Activated T-helper 1 cell treated with Interleukin-2 at 50 U/mL for 16 hours (primary cell): ENCODE results near the gene GIMAP8.
A peak's percentile ranks its signal among the peaks of the same experiment; 100 is the strongest.

ENCODE experiments used
- DNase-seq: peaks from one replicate; pipeline ENCODE4 v3.0.0-alpha.2; 2020; ENCODE audit warnings: low read depth

GIMAP8 gene

GRCh38 chr7:150411606-150412005 is 38.8 kb upstream of the GIMAP8 start:
- DNase-seq, result no peak

- DNase-seq, result no peak
Observed at GRCh38 chr7:150412016-150412415, 38.4 kb upstream of the GIMAP8 start.

GRCh38 chr7:150412518-150413488 is 37.6 kb upstream of the GIMAP8 start:
- no peak for DNase-seq

- DNase-seq, result no peak
Observed at GRCh38 chr7:150413640-150414081, 36.8 kb upstream of the GIMAP8 start.

GRCh38 chr7:150415161-150416153 is 35.0 kb upstream of the GIMAP8 start:
- DNase-seq, result no peak

- no peak for DNase-seq
Observed at GRCh38 chr7:150417239-150417638, 33.2 kb upstream of the GIMAP8 start.

GRCh38 chr7:150417863-150418262 is 32.6 kb upstream of the GIMAP8 start:
- no peak for DNase-seq

- DNase-seq, result no peak
Observed at GRCh38 chr7:150420242-150420641, 30.2 kb upstream of the GIMAP8 start.

- peak; percentile 76 for DNase-seq
Observed at GRCh38 chr7:150420987-150421674, 29.3 kb upstream of the GIMAP8 start.

GRCh38 chr7:150421831-150422230 is 28.6 kb upstream of the GIMAP8 start:
- DNase-seq, result no peak

GRCh38 chr7:150425670-150426069 is 24.8 kb upstream of the GIMAP8 start:
- DNase-seq, result no peak

- no peak for DNase-seq
Observed at GRCh38 chr7:150428671-150429451, 21.6 kb upstream of the GIMAP8 start.

- no peak for DNase-seq
Observed at GRCh38 chr7:150429699-150430098, 20.7 kb upstream of the GIMAP8 start.

- DNase-seq, result no peak
Observed at GRCh38 chr7:150430465-150431085, 19.9 kb upstream of the GIMAP8 start.

GRCh38 chr7:150431839-150432658 is 18.4 kb upstream of the GIMAP8 start:
- no peak for DNase-seq

- no peak for DNase-seq
Observed at GRCh38 chr7:150432915-150433892, 17.2 kb upstream of the GIMAP8 start.

- DNase-seq, result no peak
Observed at GRCh38 chr7:150434240-150434639, 16.2 kb upstream of the GIMAP8 start.

- no peak for DNase-seq
Observed at GRCh38 chr7:150435047-150435389, 15.4 kb upstream of the GIMAP8 start.
